Stimulated activated CD4-positive, alpha-beta T cell treated with anti-CD3 and anti-CD28 coated beads, Interleukin-1b, Interleukin-23, amount 100 ng/mL, for 48 hours (primary cell): ENCODE data around the gene TBXT.
"Not testable (repeated sequence)": the region's sequence is repeated elsewhere in the genome, so short reads cannot be mapped to it uniquely, and the experiment has no call there.

ENCODE experiments used
- DNase-seq: peaks from one replicate; pipeline ENCODE4 v3.0.0-alpha.2; 2020

Gene TBXT

DNA sequence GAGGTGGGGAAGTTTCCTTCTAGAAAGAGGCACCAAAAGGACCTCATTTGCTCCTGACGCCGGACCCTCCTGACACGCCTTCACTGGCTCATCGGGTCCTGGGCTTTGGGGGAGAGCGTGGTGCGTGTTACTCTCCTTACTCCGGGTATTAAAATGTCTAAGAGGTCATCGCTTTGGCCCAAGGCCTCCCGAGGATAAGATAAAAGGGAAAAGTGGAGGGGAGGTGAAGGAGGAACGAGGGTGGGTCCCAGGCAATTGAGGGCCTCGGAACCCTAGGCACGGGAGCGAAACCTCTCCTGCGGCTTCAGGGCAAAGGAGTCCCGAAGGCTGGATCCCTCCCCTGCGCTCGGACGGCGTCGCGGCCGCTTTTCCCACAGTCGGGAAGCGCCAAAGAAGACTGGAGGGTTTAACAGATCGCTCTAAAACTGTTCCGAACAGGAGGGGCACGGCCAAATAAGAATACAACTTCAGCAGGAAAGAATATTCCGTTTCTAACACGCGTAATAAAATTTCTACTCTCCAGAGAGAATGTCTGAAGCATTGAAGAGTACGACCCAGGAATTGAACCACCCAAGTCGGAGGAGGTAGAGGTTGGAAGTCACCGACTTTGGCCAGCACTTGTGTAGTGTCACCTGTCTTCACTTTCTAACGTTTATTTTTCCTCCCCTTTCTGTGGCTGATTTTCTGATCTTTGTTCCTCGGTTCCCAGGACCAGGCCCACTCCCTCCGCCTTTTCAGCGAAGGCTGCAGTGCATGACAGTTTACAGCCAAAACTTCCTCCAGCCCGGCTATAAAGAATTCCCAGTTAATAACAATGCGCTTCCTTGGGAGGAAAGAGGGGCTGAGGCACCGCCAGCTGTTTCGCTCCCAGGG lies 2.1 kb upstream of the TBXT start:
- no peak for DNase-seq

DNA sequence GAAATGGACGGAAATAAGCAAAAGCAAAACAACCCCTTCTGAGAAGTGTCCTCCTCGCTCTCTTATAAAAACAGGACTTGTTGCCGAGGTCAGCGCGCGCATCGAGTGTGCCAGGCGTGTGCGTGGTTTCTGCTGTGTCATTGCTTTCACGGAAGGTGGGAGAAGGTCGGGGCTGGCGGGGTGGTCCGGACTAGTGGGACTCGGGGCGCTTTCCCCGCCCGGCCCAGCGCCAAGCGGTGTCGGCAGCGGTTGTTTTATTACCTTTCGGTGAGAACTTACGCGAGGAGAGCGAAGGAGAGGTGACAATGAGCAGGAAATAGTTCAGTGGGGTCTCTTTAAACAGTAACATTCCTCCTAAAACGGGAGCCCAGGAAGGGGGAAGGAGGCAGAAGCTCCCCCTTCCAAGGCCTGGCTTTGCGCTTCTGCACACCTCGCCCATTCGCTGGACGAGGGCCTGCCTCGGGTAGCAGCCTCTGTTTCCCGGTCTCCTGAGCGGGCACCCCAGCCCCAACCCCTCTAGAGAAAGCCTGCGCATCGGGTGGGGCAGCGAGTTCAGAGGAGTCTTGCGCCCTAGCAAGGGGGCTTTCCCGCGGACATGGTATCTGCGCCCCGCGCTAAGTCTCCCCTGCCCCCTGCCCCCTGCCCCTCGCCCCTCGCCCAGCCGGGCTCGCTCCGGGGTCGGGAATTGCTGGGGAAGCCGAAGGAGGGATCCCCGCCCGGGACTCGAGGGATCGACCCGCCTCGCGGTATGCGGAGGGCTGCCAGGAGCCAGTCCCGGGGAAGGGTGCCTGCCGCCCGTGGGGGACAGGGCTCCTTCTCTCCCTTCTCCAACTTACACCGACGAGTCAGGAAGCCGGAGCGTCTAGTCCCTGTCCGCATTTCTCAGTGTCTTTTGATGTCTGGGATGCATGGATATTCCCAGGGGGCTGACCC lies 1.2 kb upstream of the TBXT start:
- no peak for DNase-seq

DNA sequence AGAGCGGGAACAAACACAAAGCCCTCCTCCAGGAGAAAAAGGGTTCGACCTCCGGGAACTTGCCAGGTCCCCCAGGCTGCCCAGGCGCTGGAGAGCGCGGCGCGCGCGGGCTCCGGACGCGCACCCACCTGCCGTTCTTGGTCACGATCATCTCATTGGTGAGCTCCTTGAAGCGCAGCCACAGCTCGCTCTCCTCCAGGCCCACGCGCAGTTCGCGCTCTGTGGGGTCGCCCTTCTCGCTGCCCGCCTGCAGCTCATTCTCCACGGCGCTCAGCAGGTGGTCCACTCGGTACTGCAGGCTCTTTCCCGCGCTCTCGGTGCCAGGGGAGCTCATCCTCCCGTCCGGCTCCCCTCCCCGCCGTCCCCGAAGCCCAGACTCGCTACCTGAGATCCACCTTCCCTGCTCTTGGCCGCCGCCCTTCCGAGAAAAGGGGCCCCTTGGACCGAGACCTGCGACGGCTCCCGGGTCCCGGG lies 356 bp downstream of the TBXT start:
- no peak for DNase-seq

DNA sequence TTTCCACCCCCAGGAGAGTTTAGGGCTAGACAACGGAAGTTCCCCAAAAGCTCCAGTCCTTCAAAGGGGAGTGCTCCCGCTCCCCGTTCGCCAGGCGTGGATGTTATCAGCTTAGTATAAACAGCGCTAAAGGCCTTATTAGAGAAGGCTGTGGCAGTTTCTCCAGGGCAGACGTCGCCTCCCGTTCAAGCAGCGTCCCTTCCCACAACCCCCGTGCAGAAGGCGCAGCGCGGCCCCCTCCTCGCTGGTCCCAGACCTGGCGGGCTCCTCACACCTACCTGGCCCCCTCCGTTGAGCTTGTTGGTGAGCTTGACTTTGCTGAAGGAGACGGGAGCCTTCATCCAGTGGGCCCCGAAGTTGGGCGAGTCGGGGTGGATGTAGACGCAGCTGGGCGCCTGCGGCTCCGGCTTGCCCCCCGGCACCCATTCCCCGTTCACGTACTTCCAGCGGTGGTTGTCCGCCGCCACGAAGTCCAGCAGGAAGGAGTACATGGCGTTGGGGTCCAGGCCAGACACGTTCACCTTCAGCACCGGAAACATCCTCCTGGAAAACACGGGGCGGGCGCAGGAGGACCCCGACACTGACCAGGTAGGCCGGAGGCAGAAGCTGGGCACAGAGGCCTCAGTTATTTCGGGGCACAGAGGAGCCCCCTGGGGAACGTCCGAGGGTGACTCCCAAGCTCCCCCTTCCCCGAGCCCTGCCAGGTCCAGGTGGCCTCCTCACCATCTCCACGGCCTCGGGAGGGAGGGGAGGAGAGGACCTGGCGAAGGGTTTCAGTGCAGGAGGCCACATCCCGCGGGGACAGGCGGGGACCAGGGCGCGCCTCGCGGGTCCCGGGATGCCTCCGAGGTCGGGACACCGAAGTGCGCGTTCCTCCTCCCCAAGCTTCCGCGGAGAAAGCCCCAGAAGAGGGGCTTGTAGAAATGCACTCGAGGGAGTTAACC lies 1.1 kb downstream of the TBXT start:
- DNase-seq, result no peak

DNA sequence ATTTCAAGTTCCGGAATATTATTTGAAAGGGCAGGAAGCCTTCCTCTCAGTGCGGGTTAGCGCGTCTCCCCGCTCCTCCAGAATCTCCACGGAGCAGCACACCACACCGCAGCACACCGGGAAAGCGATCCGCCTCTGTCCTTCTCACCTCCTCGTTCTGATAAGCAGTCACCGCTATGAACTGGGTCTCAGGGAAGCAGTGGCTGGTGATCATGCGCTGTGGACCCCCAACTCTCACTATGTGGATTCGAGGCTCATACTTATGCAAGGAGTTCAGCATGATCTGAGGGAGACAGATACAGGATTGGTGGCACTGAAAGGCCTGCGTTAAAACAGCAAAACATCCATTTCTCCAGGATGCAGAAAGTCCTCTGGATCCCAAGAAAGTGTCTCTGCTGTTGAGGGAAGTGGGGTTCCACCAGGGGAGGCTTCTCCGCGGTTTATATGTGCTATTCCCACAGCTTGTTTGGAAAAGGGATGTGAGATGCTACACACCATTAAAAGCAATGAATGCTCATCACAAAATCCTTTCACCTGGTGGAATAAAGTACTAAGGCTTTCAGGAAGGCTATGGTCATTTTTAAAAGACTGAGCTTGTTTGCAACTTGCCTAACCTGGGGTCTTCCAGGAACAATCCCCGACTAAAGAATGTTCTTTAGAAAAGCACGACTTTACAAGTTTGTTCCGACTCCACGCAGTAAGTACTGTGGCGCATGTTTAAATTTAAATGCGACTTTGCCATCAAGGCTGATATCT lies 1.9 kb downstream of the TBXT start:
- DNase-seq, result no peak

DNA sequence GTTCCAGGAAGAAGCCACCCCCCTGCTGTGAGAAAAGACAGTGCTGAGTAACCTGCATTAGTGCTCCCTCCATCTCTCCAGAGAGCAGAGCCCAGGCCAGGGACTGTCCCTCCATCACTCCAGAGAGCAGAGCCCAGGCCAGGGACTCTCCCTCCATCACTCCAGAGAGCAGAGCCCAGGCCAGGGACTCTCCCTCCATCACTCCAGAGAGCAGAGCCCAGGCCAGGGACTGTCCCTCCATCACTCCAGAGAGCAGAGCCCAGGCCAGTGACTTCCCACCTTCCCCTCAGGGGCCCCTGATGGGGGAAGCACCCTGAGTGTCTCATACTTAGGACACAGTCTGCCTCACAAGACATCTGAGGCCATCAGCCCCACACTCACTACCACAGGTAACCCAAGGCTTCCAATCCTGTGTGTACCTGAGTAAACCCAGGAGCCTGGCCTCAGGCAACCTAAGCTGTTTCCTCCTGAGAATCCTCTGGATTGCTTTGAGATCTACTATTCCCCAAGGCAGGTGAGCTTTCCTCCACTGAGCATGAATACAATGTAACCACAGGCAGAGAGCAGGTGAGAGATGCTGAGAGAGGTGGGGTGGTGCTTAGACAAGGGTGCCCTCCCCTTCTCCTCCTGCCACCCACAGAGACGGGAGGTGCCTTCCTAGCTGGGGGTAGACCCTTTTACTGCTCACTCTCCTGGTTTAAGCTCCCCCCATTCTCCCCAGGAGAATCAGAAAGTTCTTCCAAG lies 4.9 kb downstream of the TBXT start:
- peak; percentile 69 for DNase-seq

DNA sequence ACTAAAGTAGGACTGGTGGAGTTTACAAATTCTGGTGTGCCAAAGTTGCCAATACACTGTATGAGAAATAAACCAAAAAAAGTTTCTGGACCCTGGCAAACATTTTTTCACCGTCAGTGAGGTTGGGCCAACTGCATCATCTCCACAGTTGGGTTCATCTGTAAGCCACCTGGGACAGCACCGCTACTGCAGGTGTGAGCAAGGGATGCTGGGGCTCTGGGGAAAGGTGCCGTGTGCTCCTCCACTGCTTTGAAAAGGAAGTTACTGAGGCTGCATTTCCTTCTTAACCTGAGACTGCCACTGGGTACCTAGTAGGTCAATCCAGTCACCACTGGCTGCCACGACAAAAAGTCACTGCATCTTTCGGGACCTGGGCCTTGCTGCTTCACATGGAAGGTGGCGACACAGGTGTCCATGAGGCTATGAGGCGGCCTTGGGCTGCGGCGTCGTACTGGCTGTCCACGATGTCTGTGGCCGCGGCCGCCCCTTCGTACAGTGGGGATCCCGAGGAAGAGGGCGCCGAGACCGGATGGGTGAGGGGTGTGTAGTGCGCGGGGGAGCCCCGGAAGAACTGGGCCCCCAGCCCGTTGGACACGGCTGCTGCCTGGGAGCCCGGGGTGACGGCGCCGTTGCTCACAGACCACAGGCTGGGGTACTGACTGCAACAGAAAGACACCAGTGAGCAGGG lies 9.6 kb downstream of the TBXT start:
- DNase-seq, result no peak

DNA sequence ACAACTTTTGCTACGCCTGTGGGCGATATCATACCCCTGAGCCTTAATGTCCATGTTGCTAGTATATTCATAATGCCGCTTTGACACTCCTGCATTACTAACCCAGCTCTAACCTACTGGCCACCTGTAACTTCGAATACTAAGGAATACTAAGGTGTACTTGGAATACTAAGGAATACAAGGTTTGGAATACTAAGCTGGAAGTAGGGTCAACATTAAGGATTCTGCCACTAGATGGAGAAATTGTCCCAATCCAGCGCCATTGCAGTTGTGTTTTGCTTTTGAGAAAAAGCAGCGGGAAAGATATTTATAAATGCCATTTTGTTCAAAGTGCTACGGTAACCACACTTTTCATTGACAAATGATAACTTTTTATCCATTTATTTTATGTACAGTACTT lies 10.7 kb downstream of the TBXT start:
- no peak for DNase-seq

DNA sequence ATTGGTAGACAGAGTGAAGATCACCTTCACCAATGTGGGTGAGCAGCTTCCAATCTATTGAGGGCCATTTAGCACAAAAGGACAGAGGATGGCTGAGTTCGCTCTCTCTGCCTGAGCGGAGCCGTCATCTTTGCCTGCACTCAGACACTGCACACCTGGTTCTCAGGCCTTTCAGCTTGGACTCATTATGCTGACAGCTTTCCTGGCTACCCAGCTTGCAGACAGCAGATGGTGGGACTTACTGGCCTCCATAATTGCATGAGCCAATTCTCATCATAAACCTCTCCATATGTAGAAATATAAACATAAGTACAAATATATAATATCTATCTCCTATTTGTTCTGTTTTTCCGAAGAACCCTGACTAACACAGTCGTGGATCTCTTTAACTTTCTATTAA lies 13.7 kb downstream of the TBXT start:
- DNase-seq, result no peak

DNA sequence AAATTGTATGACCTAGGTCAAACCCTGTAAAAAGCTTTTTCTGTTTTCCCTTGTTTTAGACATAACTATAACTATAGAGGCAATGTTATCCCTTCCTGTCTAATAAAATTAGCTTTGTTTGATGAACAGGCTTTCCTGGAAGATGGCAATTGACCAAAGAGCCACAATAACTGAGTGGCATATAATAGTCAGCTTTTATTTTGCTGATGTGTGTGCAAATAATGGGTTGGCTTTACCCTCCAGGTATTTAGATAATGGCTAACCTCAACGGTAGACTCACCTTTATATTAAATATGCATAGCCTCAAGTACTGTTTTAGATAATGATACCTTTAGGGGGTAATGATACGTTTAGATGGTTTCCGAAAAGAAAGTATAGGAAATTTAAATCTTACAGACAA lies 15.0 kb downstream of the TBXT start:
- no peak for DNase-seq

DNA sequence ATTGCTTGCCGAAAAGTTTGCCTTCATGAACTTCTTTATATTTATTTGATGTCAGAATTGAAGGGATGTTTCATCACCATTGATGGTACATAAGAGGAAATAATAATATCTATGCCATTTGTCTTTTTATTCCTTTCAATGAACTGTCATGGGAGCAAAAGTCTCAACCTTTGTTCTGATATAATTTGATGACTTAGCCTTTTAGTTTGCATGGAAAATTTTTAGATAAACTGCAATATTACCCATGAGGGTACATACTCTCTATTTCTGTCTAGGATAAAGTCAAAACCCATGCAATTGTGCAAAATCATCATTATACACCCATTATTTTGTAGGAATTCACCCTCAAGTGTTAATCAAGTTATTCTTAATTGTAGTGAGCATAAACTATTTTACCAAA lies 15.9 kb downstream of the TBXT start:
- DNase-seq, result no peak

DNA sequence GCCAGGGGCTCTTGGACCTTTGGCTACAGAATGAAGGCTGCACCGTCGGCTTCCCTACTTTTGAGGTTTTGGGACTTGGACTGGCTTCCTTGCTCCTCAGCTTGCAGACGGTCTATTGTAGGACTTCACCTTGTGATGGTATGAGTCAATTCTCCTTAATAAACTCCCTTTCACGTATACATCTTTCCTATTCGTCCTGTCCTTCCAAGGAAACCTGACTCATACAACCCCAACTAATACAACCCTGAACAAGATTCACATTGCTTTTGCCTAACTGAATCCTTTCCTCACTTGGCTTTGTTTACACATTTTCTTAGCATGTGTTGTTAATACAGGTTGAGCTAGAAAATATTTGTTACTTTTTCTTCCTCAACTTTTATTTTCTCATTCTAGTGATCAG lies 21.9 kb downstream of the TBXT start:
- DNase-seq, result no peak

DNA sequence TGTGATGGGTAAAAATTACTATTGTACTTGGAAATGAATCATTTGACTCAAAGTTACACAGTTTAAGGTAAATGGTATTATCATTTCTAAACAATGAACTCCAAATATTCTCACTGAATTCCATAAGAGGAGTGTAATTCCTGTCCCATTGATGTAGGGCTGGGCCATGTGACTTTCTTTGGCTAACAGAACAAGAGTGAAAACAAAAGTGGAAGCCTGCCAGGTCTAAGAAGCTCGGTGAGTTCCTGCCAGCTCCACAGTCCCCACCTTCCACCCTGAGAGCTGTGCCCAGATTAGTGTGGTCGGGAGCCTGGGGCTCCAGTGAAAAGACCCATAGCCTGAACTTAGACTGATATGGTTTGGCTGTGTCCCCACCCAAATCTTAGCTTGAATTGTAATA lies 24.6 kb downstream of the TBXT start:
- no peak for DNase-seq

DNA sequence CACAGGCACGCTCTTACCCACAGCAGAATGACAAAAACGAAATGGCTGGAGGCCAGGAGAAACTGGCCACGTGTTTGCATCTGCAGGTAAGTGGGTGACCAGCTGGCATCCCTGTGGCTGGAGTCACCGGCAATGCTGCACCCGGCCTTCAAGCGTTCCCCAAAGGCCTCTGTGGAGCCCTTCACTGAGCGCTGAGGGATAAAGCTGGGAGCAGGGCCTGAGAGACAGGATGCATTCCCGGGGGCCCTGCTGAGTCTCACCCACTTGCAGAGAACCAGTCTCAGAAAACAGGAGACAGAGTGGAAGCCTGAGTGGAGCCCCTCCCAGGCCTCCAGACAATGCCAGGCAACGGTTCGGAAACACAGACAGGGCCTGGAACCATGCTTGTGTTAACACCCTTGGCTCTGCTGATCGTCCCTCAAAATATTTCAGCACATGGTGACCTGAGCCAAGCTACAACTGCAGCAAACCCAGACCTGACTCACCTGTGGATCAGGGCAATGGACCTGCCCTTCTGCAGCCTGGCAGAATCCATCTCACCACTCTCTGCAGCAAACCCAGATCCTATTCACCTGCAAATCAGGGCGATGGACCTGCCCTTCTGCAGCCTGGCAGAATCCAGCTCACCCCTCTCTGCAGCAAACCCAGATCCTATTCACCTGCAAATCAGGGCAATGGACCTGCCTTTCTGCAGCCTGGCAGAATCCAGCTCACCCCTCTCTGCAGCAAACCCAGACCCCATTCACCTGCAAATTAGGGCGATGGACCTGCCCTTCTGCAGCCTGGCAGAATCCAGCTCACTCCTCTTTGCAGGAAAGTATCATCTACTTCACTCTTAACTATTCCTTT lies 39.8 kb downstream of the TBXT start:
- DNase-seq, result no peak

DNA sequence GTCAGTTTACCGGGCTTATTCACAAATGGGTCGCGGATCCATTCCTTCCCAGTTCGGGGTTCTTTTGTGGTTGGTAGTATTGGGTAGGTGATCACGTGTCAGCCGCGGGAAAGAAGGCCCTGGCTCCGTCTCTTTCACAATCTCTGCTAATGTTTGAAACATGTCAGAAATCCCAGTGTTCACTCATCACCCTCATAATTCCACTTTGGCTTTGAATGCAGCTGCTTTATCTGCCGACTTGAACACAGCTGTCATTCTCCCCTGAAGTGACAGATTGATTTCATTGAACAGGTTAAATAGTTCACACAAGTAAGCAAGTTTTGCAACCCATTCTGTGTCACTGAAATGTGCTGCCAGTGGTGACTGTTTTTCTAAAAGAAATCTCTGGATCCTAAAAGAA lies 44.5 kb downstream of the TBXT start:
- DNase-seq, result not testable (repeated sequence)

DNA sequence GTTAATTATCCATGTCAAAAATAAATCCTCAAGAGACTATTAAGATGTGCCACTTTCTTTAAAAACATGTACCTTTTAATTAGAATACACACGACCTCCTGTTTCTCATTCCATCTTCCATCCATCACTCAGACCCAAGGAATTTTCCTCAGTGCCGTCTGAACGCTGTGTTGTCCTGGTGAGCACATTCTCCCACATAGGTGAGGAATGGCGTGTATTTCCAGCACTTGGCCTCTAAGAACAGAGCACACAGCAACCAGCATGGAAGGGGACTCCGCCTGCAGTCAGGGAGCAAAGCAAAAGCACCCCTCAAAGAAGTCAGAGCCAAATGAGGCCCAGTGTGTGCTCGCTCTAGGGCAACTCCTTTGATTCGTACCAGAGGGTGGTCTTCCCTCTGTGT lies 45.9 kb downstream of the TBXT start:
- DNase-seq, result no peak

DNA sequence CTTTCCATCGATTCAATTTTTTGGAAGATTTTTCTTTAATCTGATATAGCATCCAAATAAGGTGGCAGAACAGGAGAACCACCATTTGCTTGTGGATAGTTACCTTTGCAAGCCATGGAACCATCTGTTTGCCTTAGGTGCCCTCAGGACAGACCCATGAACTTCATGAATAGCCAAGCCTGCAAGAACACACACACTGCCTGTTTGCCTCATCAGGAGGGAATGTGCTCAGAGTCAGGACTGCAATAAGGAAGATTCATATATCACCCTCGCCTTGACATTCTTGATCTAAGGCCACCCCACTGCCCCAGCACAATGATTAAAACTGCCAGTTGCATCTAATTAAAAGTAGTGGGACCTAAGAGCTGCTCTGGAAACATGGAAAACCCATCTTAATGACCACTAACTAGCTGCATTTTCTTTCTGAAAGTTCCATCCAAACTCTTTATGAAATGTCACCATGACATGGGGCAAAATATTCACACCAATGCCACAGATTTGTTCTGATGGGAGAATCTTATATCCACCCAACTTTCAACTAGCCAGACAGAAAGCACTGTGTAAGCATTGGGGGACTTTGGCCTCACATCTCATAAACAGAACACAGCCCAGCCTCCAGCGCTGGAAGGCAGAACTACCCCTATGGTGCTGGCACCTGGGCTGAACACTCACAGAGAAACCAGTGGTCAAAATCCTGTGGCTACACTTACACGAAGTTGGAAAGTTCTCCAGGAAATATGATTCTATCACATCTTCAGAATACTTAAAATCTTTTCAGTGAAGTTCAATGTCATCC lies 48.3 kb downstream of the TBXT start:
- no peak for DNase-seq

DNA sequence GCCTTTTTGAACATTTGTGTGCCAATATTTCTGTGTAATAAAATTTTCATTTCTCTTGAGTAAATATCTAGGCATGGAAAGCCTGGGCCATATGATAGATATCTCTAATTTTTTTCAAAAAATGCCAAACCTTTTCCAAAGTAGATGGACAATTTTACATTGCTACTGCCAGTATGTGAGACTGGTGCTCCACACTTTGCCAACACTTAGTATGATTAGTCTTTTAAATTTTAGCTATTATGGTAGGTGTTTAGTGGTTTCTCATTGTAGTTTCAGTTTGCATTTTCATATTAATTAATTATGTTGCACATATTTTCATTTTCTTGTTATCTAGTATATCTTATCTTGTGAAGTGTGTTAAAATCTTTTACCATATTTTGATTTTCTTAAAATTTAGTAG lies 52.0 kb downstream of the TBXT start:
- no peak for DNase-seq

DNA sequence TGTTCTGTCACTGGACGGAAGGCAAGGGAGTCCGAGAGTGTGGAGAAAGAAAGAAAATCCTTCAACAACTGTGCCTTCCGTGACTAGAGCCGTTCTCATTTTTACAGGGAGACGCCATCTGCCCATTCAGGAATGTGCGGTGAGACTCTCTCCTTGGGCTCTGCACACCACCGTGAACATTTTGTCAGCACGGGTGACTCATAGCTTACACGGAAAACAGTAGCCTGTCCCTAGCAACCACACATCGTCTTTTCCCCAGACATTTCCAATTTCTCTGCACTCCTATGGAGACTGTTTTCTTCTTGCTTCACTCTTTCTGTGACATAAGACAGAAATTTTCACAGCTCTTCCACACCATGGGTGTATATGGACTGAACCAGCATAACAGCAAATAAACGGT lies 55.1 kb downstream of the TBXT start:
- no peak for DNase-seq
